Activated CD8-positive, alpha-beta memory T cell treated with anti-CD3 and anti-CD28 coated beads, Interleukin-2, amount 50 U/mL, for 24 hours (primary cell): ENCODE results near the gene PDLIM1.
"Not testable (repeated sequence)": the region's sequence is repeated elsewhere in the genome, so short reads cannot be mapped to it uniquely, and the experiment has no call there.

Experiments
- DNase-seq: peaks from one replicate; pipeline ENCODE4 v3.0.0-alpha.2; 2020; ENCODE audit errors: extremely low read depth

Gene PDLIM1

DNA sequence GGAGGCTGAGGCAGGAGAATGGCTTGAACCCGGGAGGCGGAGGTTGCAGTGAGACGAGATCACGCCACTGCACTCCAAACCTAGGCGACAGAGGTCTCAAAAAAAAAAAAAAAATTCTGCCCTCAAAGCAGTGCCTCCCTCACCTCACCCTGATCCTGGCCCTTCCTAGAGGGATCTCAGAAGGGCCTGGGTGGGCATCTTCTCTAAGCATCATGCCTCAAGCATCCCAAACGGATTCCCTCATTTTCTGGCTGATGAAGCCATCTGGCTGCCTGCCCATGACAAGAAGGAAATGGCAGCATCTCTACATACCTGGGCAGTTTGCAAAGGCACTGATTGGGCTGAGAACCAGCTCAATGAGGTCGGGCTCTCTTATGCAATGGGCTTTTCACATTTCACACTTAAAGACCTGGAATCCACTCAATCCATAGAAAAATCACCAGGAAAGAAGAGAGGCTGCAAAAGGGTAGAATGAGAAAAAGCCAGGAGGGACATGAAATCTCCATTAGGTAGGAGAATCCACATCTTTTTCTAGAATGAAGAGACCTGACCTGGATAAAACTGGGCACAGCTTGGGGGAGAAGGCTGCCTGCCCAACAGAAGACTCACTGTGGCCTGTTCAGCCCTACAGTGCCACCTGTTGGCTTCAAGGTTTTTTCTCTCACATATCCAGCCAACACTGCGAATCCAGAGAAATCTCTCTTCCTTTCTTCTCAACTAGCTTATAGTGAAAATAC is 48.1 kb downstream of the PDLIM1 start:
- DNase-seq = no peak

DNA sequence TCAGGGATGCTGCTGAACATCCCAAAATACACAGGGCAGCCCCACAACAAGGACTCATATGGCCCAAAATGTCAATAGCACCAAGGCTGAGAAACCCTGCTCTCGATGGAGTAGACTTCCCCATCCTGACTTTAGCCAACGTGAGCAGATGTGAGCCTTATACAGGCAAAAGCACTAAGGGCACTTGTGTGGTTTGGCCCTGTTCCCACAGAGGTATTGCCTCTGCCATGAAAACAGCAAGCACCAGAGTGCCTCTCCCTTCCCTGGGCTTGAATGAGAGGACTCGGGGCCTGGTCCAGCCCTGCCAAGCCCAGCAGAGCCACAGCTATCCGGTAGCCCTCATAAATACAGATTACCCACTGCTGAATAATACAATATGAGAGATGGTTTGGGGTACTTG is 49.3 kb downstream of the PDLIM1 start:
- DNase-seq = no peak

DNA sequence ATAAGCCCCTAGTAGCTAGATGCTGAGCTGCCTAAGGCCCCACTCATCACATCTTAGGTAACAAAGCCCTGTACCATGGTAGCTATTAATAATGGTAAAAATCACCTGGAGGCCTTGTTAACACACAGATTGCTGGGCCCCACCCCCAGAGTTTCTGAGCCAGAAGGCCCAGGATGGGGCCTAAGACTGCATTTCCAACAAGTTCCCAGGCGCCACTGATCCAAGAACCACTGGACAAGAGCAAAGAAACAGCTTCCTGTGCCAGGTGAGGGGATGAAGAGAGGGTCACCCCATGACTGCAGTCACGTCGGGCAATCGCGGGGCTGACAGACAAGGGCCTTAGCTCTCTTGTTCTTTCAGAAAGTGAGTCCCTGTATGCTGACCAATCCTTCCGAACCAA is 50.0 kb downstream of the PDLIM1 start:
- no peak for DNase-seq

DNA sequence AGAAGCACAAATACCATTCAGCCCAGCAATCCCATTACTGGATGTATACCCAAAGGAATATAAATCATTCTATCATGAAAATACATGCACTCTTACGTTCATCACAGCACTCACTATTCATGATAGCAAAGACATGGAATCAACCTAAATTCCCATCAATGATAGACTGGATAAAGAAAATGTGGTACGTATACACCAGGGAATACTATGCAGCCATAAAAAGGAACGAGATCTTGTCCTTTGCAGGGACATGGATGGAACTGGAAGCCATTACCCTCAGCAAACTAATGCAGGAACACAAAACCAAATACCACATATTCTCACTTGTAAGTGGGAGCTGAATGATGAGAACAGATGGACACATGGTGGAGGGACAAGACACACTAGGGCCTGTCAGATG is 50.7 kb downstream of the PDLIM1 start:
- not testable (repeated sequence) for DNase-seq

DNA sequence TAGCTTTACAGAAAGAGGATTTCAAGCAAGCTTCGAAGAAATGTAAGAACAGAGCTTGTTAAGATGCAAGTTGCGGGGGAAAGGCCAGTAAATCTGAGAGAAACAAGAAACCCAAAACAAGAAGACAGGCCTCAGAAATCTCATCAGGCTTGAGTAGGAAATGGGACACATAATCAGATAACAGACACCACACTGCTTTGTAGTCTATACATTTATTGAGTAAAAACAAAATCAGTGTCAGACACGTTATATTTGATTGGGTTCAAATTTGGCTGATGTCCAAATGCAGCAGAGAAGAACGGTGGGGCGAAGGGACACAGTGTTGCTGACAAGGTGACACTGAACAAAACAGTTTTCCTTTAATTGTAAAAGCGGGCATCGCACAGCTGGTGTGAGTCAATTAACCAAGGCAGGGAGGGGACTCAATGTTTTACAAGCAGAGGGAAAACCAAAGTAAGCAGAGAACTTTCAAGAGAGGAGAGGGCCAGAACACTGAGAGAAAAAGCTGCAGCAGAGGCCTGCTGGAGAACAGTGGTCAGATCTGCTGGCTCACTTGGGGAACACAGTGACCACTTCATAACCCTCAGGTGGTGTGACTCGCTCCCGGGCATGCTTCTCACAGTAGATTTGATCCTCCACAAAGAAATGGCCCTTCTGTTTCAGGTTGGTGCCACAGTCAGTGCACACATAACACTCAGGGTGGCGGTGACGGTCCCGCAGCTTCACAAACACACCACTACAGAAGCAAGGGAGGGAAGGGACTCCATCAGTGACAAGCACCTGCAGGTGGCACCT is 53.2 kb downstream of the PDLIM1 start:
- DNase-seq = no peak

DNA sequence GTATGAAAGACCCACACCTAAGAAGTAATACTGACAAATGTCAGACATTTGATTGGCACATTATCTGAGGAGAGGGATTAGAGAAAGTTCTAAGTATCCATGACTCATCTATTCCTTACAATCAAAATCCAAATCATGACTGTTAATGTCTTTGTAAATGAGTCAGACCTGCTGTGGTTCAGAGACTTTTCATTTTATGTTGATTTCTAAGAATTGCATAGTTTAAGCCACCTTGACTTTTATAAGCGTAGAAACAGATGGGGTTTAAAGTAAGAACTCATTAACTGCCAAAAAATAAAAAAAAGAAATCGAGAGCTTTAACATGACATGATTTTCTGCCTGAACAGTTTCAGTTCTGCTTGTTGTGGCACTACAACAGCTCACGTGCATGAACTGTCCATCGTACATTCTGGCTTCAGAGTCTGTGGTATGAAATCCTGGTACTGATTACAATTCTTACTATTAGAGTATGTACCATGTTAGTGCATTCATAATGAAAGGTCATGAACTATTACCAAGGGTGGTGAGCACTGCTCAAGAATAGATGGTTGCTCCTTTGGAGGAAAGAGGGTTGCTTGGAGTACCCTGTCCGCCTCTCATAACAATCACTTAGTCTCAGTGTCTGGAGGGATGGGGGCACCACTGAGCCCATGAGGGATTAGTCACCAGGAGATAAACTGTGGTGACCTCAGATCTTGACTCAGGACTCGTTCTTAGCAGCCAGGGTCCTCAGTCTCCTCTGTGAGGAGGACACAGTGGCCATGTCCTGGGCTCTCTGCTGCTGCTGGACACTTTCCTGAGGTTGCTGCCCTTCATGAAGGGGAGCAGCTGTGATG is 54.5 kb downstream of the PDLIM1 start:
- DNase-seq = no peak

DNA sequence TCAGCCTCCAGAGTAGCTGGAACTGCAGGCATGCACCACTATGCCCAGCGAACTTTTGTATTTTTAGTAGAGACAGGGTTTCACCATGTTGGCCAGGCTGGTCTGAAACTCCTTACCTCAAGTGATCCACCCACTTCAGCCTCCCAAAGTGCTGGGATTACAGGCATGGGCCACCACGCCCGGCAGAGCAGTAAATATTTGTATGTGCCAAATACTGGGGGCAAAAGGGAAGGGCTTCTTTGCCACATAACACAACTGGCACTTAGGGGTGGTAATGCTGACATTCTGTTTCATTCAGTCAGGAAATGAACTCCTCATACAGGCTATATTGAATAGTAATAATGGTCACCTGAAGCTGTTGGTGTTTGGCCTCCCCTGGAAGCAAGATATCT is 55.1 kb downstream of the PDLIM1 start:
- DNase-seq = no peak

DNA sequence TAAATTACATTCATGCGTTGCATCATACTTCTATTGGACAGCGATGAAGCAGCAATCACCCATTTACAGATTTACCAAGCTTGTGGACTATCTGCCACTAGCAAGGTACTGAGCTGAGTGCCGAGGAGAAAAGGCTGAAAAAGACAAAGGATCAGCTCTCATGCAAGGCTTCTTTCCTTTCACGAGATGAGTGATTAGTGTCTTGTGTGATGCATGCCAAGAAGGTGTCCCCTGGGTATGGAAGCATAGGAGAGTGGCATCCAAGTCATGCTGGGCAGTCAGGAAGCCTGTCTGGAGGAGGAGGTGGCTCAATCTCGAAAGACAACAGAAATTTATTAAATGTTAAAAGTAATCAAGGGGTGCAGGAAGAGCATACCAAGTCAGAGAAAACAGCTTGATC is 55.9 kb downstream of the PDLIM1 start:
- no peak for DNase-seq

DNA sequence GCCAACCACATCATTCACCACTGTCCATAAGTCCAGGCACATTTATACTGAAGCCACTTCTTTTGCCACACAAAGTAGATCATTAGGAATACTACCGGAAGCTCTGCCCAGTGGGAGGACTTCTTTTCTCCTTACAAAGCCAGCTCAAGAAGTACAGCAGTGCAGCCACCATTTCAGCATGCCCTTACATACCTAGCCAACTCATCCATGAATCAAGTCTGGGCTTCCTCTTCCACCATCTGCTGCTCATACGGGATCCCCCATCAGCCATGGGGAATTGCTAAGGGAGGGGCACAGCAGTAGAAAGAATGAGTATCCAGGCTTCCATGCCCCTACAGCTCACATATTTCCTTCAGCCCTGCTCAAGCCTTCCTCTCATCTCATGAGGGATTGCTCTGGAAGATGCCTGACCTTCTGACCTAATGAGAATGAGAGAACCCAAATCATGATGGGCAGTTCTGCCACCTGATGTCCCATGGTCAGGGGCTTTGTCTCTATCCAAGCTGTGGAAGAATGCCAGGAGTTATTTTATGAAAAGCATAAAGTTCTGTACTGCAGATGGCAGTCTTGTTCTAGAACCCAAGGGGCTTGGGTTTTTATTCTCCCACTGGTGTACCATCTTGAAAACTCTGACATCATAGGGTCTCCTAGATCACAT is 57.3 kb downstream of the PDLIM1 start:
- DNase-seq = no peak

DNA sequence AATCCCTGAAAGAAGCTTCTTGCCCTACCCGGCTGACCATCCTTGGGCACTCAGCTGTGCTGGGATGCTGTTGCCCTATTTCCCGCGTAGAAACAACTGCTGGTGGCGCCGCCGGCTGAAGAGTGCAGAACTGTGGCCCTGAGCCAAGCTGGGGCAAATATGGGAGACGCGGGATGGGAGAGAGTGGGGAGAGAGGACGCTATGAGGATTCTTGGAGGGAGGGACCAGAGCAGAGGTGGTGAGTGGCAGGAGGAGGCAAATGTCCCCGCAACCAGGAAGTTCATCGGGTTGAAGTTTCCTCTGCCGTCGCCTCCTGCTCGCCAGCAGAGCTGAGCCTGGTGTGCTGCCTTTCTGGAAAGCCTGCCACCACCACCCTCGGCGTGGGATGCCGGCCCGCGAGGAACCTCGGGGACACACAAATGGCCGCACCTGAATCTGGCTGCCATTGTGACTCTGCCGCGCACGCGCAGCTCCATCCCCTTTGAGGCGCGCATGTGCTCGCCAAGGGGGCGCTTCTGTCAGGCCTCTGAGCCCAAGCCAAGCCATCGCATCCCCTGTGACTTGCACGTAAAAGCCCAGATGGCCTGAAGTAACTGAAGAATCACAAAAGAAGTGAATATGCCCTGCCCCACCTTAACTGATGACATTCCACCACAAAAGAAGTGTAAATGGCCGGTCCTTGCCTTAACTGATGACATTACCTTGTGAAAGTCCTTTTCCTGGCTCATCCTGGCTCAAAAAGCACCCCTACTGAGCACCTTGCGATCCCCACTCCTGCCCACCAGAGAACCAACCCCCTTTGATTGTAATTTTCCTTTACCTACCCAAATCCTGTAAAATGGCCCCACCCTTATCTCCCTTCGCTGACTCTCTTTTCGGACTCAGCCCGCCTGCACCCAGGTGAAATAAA is 59.9 kb downstream of the PDLIM1 start:
- DNase-seq = not testable (repeated sequence)

DNA sequence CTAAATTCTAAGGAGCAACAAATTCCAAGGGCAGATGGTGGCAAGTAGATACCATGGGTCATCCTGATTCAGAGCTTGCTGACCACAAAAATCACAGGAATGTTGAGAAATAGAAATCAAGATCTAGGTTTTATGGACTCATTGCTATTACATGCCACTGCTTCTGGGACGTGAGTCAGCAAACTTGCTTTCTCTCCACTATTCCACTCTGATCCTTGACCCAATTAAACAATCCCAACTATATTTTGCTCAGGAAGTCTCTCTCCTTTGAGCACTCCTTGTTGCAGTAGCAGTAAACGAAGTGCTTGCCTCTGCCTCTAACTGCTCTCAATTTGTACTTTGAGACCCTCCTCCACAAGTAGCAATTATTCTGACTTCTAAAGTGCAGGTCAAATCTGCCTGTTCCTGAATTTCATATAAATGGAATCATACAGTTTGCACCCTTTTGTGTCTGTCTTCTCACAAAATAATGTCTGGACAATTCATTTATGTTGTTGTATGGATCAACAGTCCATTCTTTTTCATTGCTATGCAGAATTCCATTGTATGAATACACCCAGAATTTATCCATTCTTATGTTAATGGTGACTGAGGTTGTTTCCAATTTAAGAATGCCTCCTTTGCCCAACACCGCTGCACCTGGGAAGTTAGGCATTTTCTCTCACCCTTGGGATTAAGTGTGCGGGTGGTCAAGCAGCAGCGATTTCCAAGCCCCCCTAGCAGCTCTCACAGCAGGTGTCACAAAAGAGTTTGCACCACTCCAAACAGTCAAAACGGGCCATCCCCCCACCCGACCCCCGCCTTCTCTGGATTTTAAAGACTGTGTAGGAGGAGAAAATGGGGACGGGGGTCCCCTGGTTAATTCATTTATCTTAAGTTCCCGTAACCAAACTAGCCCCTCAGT is 60.8 kb downstream of the PDLIM1 start:
- no peak for DNase-seq

DNA sequence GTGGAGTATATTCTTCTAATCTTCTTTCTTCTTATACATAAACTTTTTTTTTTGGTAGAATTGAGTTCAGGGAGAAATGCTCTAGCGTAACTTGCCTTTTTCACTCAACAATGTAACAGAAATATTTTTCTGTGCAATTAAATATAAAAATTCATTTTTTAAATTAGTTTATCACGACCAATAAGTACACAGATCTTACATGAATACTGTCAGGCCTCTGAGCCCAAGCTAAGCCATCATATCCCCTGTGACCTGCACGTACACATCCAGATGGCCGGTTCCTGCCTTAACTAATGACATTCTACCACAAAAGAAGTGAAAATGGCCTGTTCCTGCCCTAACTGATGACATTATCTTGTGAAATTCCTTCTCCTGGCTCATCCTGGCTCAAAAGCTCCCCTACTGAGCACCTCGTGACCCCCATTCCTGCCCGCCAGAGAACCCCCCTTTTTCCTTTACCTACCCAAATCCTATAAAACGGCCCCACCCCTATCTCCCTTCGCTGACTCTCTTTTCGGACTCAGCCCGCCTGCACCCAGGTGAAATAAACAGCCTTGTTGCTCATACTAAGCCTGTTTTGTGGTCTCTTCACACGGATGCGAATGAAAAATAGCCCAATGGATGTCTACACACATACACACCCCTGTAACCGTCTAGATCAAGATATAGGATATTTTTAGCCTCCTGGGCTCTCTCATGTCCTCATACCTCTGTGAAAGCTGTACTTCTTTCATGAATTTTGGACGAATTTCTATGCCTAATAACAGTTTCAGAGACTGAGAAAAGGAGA is 61.7 kb downstream of the PDLIM1 start:
- not testable (repeated sequence) for DNase-seq

DNA sequence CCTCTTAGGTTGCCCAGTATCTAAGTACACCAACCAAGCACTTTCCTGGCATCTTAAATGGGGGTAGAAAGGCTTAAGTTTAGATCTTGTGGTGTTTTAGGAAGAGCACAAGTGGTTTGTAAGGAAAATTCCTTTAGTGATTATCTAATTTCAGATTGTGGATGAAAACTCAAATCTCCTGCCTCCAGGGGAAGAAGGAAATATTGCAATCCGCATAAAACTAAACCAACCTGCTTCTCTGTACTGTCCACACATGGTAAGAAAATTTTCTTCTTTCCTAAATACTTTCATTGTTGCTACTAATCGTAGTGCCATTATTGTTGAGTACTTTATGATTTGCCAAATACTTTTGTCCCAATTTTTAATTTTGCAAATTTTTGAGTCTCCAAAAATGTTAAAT is 65.7 kb downstream of the PDLIM1 start:
- DNase-seq = no peak

DNA sequence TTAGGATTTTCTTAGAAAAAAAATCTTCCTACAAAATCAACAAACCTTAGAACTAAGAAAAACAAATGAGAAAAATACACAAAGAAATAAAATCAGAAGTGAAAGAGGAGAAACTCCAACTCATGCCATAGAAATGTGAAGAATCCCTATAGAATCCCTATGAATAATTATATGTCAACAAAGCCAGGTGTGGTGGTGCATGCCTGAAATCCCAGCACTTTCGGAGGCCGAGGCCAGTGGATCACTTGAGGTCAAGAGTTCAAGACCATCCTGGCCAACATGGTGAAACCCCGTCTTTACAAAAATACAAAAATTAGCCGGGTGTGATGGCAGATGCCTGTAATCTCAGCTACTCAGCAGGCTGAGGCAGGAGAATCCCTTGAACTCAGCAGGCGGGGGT is 69.7 kb downstream of the PDLIM1 start:
- no peak for DNase-seq

DNA sequence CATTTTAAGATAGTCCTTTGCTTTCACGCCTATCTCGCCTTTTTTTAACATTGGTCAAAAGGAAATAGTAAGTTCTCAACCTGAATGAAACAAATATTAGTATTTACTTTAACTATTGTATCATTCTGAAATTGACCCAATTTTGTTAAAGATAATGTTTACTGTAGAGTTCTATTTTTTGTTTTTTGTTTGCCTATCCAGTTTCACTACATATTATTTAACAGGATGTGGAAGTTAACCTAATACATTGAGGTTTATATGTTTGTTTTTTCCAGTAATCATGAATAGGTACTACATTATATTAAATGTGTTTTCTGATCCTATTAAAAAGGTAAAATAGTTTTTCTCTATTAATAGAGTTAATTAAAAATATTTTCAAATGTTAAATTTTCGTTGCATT is 70.3 kb downstream of the PDLIM1 start:
- no peak for DNase-seq

DNA sequence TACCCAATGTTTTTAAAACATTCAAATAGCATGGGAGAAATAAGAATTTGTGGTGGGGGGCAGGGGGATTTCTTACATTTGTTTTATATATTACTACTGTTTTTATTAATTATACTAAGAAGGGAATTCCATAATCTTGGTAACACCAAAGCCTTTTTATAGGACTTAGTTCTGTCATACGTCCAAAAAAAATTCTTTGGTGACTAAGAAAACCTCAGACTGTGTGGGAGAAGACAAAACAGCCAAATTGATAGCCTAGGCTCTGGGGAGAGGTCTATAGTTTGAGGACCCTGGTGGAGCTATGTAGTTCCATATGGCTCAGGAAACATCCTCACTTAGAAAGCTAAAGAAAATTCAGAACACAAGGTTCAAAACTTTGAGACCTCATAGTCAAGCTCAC is 73.3 kb downstream of the PDLIM1 start:
- no peak for DNase-seq

DNA sequence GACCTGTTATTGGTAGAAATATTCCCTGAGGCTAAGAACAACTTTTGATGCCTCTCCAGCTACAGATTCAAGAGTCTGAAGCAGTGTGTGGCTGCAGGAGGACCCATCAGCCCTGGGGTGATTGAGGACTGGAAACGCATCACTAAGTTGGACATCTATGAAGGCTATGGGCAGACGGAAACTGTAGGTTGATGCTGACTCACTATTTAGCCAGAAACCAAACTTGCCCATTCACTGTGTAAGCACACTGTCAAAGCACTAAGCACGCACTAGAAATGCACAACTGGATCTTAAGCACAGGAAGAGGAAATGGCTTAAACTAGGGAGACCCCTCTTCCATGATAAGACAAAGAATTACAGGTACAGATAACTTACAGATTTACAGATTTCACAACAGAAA is 76.0 kb downstream of the PDLIM1 start:
- DNase-seq = no peak

DNA sequence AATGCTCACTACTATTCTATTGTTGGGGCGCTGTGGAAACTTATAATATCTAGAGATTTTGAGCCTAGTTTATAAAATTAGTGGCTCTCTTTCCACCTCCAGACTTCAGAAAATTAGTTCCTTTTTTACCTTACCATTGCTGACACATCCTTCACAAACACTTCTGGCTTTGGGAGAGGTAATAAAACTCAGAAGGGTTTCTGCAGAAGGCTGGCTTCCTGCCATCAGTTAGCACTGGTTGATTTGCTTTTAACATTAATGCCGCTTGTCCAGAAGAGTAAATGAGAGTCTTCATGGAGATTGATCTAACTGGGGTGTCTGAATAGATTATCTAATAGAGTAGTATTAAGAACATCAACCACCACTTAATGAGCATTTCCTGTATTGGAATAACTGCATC is 76.4 kb downstream of the PDLIM1 start:
- no peak for DNase-seq
